ENCODE data around the gene PITPNC1. TPM values are rescaled to one million over a fixed set of nuclear protein-coding genes. Genes with fewer than 3 reads are reported as not detected.

Gene PITPNC1
- polyA plus RNA-seq, 1 of the 3 experiments (the other 2 are of a cell fraction), result 18.4 TPM

- TF ChIP-seq, protein P1, sequence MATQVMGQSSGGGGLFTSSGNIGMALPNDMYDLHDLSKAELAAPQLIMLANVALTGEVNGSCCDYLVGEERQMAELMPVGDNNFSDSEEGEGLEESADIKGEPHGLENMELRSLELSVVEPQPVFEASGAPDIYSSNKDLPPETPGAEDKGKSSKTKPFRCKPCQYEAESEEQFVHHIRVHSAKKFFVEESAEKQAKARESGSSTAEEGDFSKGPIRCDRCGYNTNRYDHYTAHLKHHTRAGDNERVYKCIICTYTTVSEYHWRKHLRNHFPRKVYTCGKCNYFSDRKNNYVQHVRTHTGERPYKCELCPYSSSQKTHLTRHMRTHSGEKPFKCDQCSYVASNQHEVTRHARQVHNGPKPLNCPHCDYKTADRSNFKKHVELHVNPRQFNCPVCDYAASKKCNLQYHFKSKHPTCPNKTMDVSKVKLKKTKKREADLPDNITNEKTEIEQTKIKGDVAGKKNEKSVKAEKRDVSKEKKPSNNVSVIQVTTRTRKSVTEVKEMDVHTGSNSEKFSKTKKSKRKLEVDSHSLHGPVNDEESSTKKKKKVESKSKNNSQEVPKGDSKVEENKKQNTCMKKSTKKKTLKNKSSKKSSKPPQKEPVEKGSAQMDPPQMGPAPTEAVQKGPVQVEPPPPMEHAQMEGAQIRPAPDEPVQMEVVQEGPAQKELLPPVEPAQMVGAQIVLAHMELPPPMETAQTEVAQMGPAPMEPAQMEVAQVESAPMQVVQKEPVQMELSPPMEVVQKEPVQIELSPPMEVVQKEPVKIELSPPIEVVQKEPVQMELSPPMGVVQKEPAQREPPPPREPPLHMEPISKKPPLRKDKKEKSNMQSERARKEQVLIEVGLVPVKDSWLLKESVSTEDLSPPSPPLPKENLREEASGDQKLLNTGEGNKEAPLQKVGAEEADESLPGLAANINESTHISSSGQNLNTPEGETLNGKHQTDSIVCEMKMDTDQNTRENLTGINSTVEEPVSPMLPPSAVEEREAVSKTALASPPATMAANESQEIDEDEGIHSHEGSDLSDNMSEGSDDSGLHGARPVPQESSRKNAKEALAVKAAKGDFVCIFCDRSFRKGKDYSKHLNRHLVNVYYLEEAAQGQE (IDR thresholded peaks at IDR 0.05; ENCODE audit: low read depth, low read length), result no peak
- TF ChIP-seq EP300 (IDR thresholded peaks at IDR 0.05; ENCODE audit: borderline replicate concordance in 1 of 2, low read depth in 1 of 2, low read length in 1 of 2), result no peak
Measured at GRCh38 chr17:67666028-67666427, 288.9 kb downstream of the PITPNC1 start (continued).

DNA sequence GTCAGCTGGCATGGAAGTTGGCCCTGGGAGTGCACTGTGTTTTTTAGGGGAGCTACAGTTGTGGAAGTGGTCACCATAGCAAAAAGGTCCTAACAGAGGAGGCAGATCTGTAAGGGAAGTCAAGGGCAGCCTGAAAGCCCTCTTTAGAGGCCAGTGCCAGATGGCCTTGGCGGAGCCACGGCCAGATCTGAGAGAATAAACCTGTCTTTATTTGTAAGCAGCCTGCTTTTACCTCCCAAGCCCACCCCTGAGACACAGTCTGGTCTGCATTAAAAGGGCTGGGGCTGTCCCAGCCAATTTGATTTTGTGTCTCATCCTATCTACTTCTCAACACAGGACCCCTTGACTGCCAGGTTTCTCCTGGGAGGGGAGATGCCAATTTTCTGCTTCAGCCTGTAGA, 289.6 kb downstream of the PITPNC1 start:
- Histone ChIP-seq H3K27me3 (ENCODE audit: insufficient read depth) (no peaks in the 10 kb centered on the region), H3K27ac (ENCODE audit: low read depth in 2 of 2, low read length in 1 of 2) (peak overlapping the region in 1 of 2 experiments; percentile 58; a peak in 2 of 4 replicates), H3K9me3 (no peaks in the 10 kb centered on the region), H3K9me2 (no peaks in the 10 kb centered on the region), H3K36me3 (replicated peaks in 1 of 2; ENCODE audit: control insufficient read depth in 1 of 2, insufficient read depth in 2 of 2, low read length in 1 of 2) (peaks cover 0 to 3% of the 10 kb centered on the region in 2 experiments), H3K4me3 (ENCODE audit: low read depth in 2 of 2, low read length in 1 of 2) (no peak overlapping the region), H3K79me2 (ENCODE audit: insufficient read depth) (no peaks in the 10 kb centered on the region), H2AFZ (ENCODE audit: low read depth) (no peak overlapping the region), H3K9ac (no peak overlapping the region), H4K20me1 (ENCODE audit: insufficient read depth) (no peaks in the 10 kb centered on the region), H3F3A (replicated peaks; ENCODE audit: insufficient read depth) (no peaks in the 10 kb centered on the region), H3K4me1 (ENCODE audit: control insufficient read depth in 1 of 2, insufficient read depth in 2 of 2, low read depth in 1 of 2, low read length in 1 of 2) (peaks cover 8 to 13% of the 10 kb centered on the region in 2 experiments; a peak in 2 of 4 replicates), H3K4me2 (no peak overlapping the region)
- WGBS (ENCODE audit: low lambda C conversion rate), result 79% methylated on average over 2 of the region's 2 CpGs
- TF ChIP-seq, protein P2, sequence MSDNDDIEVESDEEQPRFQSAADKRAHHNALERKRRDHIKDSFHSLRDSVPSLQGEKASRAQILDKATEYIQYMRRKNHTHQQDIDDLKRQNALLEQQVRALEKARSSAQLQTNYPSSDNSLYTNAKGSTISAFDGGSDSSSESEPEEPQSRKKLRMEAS (IDR thresholded peaks at IDR 0.05; ENCODE audit: low read depth), result no peak
- TF ChIP-seq CHD2 (IDR thresholded peaks at IDR 0.05; ENCODE audit: low read length, partially characterized antibody) (no peak), GABPA (IDR thresholded peaks at IDR 0.05; ENCODE audit: low read depth) (no peak), FOSL2 (IDR thresholded peaks at IDR 0.05; ENCODE audit: borderline replicate concordance, low read depth) (no peak), SIN3A (IDR thresholded peaks at IDR 0.05; ENCODE audit: borderline replicate concordance, low read depth, low read length) (no peak), GATA2 (CRISPR knock-in tag; IDR thresholded peaks at IDR 0.05) (no peak; the same call in 1 of the 2 replicates), SMC3 (IDR thresholded peaks at IDR 0.05; ENCODE audit: low read depth, low read length) (no peak), ELF1 (IDR thresholded peaks at IDR 0.05) (no peak), NRF1 (IDR thresholded peaks at IDR 0.05; ENCODE audit: low read depth, low read length) (no peak), MEF2A (IDR thresholded peaks at IDR 0.05; ENCODE audit: borderline replicate concordance, low read depth) (no peak), EP300 (IDR thresholded peaks at IDR 0.05; ENCODE audit: borderline replicate concordance in 1 of 2, low read depth in 1 of 2, low read length in 1 of 2) (no peak), POLR2AphosphoS5 (IDR thresholded peaks at IDR 0.05; ENCODE audit: low read depth, low read length) (no peak), RCOR1 (IDR thresholded peaks at IDR 0.05; ENCODE audit: low read length) (no peak), ZBTB33 (IDR thresholded peaks at IDR 0.05; ENCODE audit: borderline replicate concordance, low read depth) (no peak), NFIC (IDR thresholded peaks at IDR 0.05; ENCODE audit: borderline replicate concordance) (no peak), IRF3 (IDR thresholded peaks at IDR 0.05; ENCODE audit: low read depth, low read length) (no peak)
- TF ChIP-seq, protein P3, sequence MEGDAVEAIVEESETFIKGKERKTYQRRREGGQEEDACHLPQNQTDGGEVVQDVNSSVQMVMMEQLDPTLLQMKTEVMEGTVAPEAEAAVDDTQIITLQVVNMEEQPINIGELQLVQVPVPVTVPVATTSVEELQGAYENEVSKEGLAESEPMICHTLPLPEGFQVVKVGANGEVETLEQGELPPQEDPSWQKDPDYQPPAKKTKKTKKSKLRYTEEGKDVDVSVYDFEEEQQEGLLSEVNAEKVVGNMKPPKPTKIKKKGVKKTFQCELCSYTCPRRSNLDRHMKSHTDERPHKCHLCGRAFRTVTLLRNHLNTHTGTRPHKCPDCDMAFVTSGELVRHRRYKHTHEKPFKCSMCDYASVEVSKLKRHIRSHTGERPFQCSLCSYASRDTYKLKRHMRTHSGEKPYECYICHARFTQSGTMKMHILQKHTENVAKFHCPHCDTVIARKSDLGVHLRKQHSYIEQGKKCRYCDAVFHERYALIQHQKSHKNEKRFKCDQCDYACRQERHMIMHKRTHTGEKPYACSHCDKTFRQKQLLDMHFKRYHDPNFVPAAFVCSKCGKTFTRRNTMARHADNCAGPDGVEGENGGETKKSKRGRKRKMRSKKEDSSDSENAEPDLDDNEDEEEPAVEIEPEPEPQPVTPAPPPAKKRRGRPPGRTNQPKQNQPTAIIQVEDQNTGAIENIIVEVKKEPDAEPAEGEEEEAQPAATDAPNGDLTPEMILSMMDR (IDR thresholded peaks at IDR 0.05), result no peak
- TF ChIP-seq, protein P4, sequence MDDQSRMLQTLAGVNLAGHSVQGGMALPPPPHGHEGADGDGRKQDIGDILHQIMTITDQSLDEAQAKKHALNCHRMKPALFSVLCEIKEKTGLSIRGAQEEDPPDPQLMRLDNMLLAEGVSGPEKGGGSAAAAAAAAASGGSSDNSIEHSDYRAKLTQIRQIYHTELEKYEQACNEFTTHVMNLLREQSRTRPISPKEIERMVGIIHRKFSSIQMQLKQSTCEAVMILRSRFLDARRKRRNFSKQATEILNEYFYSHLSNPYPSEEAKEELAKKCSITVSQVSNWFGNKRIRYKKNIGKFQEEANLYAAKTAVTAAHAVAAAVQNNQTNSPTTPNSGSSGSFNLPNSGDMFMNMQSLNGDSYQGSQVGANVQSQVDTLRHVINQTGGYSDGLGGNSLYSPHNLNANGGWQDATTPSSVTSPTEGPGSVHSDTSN (IDR thresholded peaks at IDR 0.05), result no peak
- TF ChIP-seq, protein P5, sequence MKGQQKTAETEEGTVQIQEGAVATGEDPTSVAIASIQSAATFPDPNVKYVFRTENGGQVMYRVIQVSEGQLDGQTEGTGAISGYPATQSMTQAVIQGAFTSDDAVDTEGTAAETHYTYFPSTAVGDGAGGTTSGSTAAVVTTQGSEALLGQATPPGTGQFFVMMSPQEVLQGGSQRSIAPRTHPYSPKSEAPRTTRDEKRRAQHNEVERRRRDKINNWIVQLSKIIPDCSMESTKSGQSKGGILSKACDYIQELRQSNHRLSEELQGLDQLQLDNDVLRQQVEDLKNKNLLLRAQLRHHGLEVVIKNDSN (IDR thresholded peaks at IDR 0.05; ENCODE audit: borderline replicate concordance, low read depth), result no peak
- ChIA-PET POLR2A (no interaction called here), CTCF (interaction anchor here (0.9 to 2.9 kb wide), 7 partner anchors 10 to 281 kb away, joined by 3 to 9 read pairs (median 4); no protein-coding TSS in a partner anchor)
- DNase-seq, result peak; percentile 62
